Activated CD4-positive, alpha-beta T cell treated with anti-CD3 and anti-CD28 coated beads, Interleukin-2, amount 10 ng/mL, durations not matched to agents 24 days and 14 days (primary cell): Measurements from ENCODE around the gene ITGB5. TPM values are rescaled to one million over a fixed set of nuclear protein-coding genes. Genes with fewer than 3 reads are reported as not detected.

Experiments used
- DNase-seq: peaks from one replicate; pipeline ENCODE4 v3.0.0; 2022
- H3K27ac Mint-ChIP-seq: one replicate; pipeline ENCODE4 v1.8.0; 2022; ENCODE audit warnings: mild to moderate bottlenecking, mixed read lengths
- H3K27me3 Mint-ChIP-seq: one replicate; pipeline ENCODE4 v1.8.0; 2022; ENCODE audit warnings: mixed read lengths
- H3K36me3 Mint-ChIP-seq: one replicate; pipeline ENCODE4 v1.8.0; 2022; ENCODE audit warnings: low read depth, mild to moderate bottlenecking, mixed read lengths
- H3K4me1 Mint-ChIP-seq: one replicate; pipeline ENCODE4 v1.8.0; 2021; ENCODE audit warnings: mixed read lengths
- H3K4me3 Mint-ChIP-seq: one replicate; pipeline ENCODE4 v1.8.0; 2022; ENCODE audit warnings: mild to moderate bottlenecking, moderate library complexity, mixed read lengths
- H3K9me3 Mint-ChIP-seq: one replicate; pipeline ENCODE4 v1.8.0; 2021; ENCODE audit warnings: mixed read lengths
- intact Hi-C: fragments of 100-400 bp; cut with micrococcal nuclease; formaldehyde crosslinking; loops from one replicate; pipeline ENCODE4 v1.15.1; 2023
- total RNA-seq: library from RNA; stranded (reverse); gene quantifications from 2 replicates; pipeline ENCODE4 v1.2.3, GENCODE V29; 2022

The ITGB5 gene
- total RNA-seq, 1 donor from 2014 or later, result 2.1 TPM

DNA sequence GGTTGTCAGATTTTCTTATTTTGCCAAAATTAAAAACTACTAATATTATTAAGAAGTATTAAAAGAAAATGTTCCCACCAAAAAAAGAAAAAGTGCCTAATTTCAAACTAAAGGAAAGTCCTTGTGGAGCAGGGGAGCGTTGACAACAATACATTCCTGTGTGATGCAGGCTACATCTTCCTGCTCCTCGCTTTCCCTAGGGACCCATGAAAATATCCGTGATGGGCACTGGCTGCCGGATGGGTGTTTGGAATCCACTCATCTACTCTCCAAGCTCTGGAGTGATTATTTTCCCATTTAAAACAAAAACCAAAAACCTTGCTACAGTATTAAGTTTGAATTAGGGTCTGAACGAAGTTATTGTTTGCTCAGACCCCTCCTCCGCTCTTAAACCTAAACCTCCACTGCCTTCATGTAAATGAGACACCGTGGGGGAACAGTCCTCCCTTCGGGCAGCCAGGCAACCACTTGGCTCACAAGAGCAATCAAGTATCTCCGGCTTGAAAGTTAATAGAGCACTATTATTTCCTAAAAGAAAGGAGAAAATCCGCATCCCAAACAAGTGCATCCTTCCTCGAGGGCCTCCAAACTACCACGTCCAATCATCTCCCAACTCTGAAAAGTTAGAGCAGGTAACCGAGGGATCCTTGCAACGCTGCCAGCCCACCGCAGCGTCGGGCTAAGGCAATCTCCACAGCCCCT lies 1.5 kb downstream of the ITGB5 start:
- DNase-seq, result no peak
- Mint-ChIP-seq H3K27me3 (peaks cover 60% of the 10 kb centered on the region), H3K4me1 (peaks cover 5% of the 10 kb centered on the region), H3K27ac (no peak overlapping the region), H3K4me3 (peak overlapping the region; percentile 74), H3K36me3 (no peaks in the 10 kb centered on the region), H3K9me3 (no peaks in the 10 kb centered on the region)
- intact Hi-C loops, result loop anchor here (5.0 kb wide), 1 partner anchor 98 kb away; no protein-coding TSS in a partner anchor

DNA sequence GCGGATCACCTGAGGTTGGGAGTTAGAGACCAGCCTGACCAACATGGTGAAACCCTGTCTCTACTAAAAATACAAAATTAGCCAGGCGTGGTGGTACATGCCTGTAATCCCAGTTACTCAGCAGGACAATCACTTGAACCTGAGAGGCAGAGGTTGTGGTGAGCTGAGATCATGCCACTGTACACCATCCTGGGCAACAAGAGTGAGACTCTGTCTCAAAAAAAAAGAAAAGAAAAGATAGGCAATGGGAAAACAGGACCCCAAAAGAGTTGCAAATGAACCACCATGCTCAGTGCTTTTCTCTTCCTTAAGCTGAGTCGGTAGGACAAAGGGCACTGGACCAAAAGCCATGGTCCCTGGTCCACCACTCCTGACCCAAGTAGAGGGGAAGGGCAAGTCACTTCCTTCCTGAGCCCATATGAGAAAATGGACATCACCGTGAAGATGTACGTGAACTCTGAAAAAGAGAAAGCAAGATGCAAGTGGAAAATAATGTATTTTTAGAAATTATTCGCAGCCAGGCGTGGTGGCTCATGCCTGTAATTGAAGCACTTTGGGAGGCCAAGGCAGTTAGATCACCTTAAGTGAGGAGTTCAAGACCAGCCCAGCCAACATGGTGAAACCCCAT lies 2.6 kb downstream of the ITGB5 start:
- Mint-ChIP-seq H3K4me1 (peaks cover 5% of the 10 kb centered on the region), H3K9me3 (no peaks in the 10 kb centered on the region), H3K27me3 (peaks cover 57% of the 10 kb centered on the region), H3K27ac (no peak overlapping the region), H3K4me3 (no peak overlapping the region), H3K36me3 (no peaks in the 10 kb centered on the region)
- intact Hi-C loops, result loop anchor here (5.0 kb wide), 1 partner anchor 97 kb away; no protein-coding TSS in a partner anchor
- DNase-seq, result no peak

DNA sequence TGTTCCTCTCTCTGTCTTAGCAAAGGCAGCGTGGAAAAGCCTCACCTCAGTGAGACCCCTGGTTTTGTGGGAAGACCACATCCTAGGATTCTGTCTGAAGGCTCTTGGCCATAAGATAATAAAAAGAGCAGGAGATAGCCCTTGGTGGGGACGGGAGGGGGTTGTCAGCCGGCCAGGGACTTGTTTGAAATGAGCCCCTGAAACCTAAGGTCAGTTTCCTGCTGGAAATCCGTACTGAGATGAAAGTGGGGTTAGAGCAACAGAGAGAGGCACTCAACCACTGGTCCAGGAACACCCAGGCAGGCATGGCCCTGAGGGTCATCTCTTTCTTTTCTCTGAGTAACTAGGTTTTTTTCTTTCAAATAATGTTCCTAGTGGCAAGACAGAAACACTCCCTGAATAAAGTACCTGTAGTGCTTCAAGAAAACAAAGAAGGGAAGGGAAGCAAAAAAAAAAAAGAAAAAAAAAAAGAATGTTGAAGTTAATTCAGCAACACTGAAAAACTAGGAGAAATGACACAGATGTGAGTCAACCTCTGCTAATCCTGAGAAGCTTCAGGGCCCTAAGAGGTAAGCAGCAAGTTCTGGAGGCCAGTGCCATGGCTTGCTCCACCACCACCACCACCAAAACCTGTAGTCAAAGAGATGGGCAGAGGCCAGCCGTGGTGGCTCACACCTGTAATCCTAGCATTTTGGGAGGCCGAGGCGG lies 3.2 kb downstream of the ITGB5 start:
- DNase-seq, result no peak
- Mint-ChIP-seq H3K36me3 (no peaks in the 10 kb centered on the region), H3K27me3 (peaks cover 51% of the 10 kb centered on the region), H3K4me3 (no peak overlapping the region), H3K27ac (no peak overlapping the region), H3K9me3 (no peaks in the 10 kb centered on the region), H3K4me1 (peaks cover 11% of the 10 kb centered on the region)
- intact Hi-C loops, result no loop called here

DNA sequence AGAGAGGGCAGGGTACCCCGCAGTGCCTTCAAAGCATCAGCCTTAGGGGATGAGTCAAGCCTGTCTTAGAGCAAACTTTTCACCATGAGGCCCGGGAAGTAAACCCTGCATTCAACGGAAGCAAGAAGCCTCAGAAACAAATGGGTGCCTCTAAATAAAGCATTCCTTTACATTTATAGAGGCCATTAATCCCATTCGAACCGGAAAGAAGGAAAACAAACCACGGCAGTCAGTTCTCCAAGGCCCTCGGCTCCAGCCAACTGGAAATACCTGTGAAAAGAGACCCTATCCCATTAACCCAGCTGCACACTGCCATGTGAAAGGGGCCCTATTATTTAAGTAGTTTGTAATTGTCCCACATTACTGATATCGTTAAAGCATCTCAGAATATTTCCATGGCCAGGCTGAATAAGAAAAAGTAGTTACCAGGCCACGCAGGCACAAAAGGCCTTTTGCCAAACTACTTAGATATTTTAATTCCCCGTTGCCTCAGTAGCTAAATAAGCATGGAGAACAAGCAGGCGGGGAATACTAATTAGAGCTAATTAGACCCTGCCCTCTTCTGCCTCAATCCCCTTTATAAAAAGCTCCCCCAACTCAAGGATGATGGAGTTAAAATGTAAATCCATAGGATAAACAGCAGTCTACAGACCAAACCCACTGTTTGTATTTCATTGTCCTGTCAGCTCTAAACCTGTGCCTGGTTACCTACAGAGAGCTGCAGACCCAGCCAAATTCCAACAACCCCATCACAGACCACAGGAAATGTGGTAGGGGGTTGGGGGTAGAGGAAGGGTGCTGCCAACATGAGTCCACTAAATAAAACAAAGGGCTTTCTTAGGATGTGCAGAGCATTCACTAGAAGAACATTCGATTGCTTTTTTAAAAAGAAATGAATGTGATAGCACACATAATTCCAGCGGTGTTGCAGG lies 4.1 kb downstream of the ITGB5 start:
- Mint-ChIP-seq H3K9me3 (no peaks in the 10 kb centered on the region), H3K4me3 (no peak overlapping the region), H3K4me1 (peaks cover 16% of the 10 kb centered on the region), H3K36me3 (no peaks in the 10 kb centered on the region), H3K27ac (no peak overlapping the region), H3K27me3 (peaks cover 42% of the 10 kb centered on the region)
- no peak for DNase-seq
- intact Hi-C loops, result no loop called here

DNA sequence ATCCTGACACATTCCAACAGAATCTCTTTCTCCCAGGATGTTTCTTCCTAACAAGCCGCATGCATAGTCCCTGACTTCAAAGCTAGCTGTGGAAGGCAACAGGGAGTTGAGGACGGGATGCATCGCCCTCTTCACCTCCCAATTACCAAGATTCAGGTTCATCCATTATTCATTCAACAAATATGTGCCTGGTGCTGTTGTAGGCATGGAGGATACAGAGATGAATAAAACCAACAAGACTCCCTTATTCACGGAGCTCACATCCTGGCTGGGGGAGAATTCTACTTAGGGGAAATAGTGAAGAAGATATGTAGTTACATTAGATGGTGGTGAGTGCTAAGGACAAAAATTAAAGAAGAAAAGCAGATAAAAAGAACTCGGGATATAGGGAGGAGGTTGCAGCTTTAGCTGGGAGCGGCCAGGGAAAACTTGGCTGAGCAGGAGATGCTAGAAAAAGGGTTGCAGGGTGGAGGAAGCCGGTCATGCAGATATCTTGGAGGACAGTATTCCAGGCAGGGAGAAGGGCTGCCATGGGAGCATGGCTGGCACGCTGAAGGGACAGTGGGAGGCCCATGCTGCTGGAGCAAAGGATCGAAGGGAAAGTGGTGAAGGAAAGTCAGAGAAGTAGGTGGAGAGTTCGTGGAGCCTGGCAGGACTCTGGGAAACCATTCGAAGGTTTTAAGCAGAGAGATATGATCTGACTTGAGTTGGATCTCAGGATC lies 5.0 kb downstream of the ITGB5 start:
- intact Hi-C loops, result no loop called here
- H3K36me3 Mint-ChIP-seq, result no peaks in the 10 kb centered on the region
- H3K9me3 Mint-ChIP-seq, result no peaks in the 10 kb centered on the region
- H3K27ac Mint-ChIP-seq, result no peak overlapping the region
- no peak for DNase-seq
- peaks cover 36% of the 10 kb centered on the region for H3K27me3 Mint-ChIP-seq
- H3K4me1 Mint-ChIP-seq, result peaks cover 16% of the 10 kb centered on the region
- no peak overlapping the region for H3K4me3 Mint-ChIP-seq

DNA sequence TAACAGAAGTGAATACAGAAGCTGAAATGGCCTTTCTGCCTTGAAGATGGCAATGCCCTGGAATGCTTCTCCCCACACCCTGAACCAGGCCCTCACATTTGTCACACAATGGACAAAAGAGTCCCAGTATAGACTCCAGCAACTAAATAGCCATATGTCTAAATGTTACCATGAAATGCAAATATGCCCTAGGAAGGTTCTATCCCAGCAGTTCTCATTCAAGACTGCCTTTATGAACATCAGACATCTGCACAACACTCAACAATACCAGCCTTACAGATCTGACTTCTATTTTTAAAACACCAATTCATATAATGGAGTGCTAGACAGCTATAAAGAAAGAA lies 7.9 kb downstream of the ITGB5 start:
- peaks cover 11% of the 10 kb centered on the region for H3K4me1 Mint-ChIP-seq
- no peaks in the 10 kb centered on the region for H3K9me3 Mint-ChIP-seq
- H3K36me3 Mint-ChIP-seq, result no peaks in the 10 kb centered on the region
- peaks cover 29% of the 10 kb centered on the region for H3K27me3 Mint-ChIP-seq
- peak overlapping the region; percentile 22 for H3K27ac Mint-ChIP-seq
- DNase-seq, result no peak
- intact Hi-C loops, result no loop called here
- H3K4me3 Mint-ChIP-seq, result peak overlapping the region; percentile 7

DNA sequence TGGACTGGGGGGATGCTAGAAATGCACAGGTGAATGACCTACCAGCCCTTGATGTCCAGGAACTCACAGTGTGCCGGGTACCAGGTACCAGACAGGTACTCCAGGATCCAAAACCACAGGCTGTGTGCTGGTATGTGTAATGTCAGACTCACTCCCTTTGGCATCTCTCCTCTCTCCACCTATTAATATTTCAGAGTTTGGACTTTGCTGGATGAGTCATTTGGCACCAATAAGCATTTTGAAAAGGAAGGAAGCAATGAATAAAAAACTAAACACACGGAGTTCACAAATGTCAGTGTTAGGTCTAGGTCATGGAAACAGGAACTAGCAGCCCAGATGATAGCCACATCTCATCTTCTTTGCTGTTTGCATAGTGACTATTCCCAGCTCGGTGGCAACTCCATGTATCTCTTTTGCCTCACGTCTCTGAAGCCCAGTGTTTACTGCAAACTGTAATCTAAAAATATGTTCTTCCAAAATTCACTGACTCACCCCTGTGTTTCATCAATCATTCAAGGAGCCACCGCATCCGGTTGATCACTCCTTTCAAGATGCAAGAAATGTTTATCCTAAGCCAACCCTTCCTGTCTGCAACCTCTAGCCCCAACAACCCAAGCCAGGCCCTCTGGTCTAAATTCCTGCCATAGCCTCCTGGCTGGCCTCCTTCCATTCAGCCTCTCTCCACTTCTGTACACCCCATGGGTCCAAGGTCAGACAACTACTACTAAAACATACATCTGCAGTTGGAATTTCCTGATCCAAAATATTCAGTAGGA lies 8.4 kb downstream of the ITGB5 start:
- Mint-ChIP-seq H3K4me1 (peaks cover 11% of the 10 kb centered on the region), H3K4me3 (peak overlapping the region; percentile 7), H3K27ac (peak overlapping the region; percentile 43), H3K36me3 (no peaks in the 10 kb centered on the region), H3K27me3 (peaks cover 25% of the 10 kb centered on the region), H3K9me3 (no peaks in the 10 kb centered on the region)
- peak; percentile 71 for DNase-seq
- intact Hi-C loops, result no loop called here

DNA sequence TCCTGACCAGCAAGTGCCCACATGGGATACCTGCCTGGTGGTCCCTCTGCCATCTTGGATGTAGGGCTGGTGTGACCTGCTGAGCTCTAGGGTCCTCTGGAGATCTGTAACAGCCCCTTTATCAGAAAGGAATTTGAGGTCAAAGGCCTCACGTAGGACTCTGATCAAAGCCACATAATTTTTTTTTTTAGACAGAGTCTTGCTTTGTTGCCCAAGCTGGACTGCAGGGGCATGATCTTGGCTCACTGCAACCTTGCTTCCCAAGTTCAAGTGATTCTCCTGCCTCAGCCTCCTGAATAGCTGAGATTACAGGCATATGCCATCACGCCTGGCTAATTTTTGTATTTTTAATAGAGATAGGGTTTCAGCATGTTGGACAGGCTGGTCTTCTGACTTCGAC lies 9.5 kb downstream of the ITGB5 start:
- no peaks in the 10 kb centered on the region for H3K9me3 Mint-ChIP-seq
- H3K27me3 Mint-ChIP-seq, result peaks cover 28% of the 10 kb centered on the region
- DNase-seq, result no peak
- H3K27ac Mint-ChIP-seq, result no peak overlapping the region
- H3K4me1 Mint-ChIP-seq, result peaks cover 11% of the 10 kb centered on the region
- H3K4me3 Mint-ChIP-seq, result no peak overlapping the region
- intact Hi-C loops, result no loop called here
- no peaks in the 10 kb centered on the region for H3K36me3 Mint-ChIP-seq

DNA sequence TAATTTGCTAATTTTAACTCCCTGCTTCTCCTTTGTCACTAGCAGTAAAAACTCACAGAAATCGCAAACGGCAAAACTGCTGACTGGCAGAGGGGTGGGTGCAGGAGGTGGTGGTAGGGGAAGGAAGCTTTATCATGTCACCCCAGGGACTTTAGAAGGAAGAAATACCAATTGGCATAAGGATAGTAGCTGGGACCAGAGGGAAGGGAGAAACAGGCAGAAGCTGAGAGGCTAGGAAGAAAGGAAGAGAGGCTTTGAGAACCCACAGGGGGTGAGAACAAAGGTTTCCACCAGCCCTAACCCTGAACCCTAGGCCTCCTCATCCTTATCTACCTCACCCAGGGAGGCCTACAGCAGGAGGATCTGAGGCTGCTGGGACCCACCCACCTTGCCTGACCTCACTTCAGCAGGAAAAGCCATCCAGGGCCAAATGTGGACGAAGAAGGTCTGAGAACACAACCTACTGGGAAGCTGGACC lies 10.7 kb downstream of the ITGB5 start:
- H3K27me3 Mint-ChIP-seq, result peaks cover 25% of the 10 kb centered on the region
- no peaks in the 10 kb centered on the region for H3K36me3 Mint-ChIP-seq
- no peak for DNase-seq
- peaks cover 11% of the 10 kb centered on the region for H3K4me1 Mint-ChIP-seq
- intact Hi-C loops, result no loop called here
- no peak overlapping the region for H3K27ac Mint-ChIP-seq
- H3K4me3 Mint-ChIP-seq, result no peak overlapping the region
- no peaks in the 10 kb centered on the region for H3K9me3 Mint-ChIP-seq

DNA sequence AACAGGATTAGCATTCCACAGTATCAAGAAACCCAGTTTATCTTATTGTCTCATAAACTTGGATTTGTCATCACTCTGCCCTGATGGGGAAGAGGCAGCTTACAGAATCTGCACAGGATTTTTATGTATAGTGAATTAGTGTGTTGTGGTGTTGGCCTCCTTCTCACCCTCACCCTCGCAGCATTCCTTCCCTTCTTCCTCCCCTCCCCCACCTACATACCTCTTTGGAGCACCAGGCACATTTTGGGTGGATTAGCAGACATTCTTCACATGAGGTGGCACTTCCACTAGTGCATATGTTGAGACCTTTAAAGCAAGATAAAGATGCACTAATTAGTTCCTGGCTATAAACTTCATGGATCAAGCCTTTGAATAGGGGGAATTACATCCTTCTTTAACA lies 13.9 kb downstream of the ITGB5 start:
- H3K9me3 Mint-ChIP-seq, result no peaks in the 10 kb centered on the region

DNA sequence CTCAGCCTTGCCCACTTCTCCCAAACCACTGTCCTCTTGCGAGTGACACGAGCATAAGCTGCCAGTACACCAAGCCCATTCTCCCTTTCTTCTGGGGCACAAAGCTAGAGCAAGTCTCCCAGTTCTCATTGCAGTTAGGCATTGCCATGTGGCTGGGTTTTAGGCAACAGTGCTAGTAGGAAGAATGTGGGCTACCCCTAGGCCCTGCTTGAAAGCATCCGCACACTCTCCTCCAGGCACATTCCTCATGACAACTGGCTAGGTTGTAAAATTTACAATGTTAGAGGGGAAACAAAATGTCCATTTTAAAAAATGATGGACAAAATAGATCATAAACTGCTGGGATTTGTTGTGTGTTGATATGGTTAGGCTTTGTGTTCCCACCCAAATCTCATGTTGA lies 19.7 kb downstream of the ITGB5 start:
- no peak for DNase-seq
- Mint-ChIP-seq H3K4me3 (no peak overlapping the region), H3K27ac (no peak overlapping the region), H3K27me3 (peaks cover 18% of the 10 kb centered on the region), H3K4me1 (no peaks in the 10 kb centered on the region), H3K9me3 (no peaks in the 10 kb centered on the region), H3K36me3 (no peaks in the 10 kb centered on the region)
- intact Hi-C loops, result no loop called here

More for the DNA sequence above, 13.9 kb downstream of the ITGB5 start:
- peaks cover 29% of the 10 kb centered on the region for H3K27me3 Mint-ChIP-seq
- H3K27ac Mint-ChIP-seq, result no peak overlapping the region
- intact Hi-C loops, result no loop called here
- H3K4me1 Mint-ChIP-seq, result no peaks in the 10 kb centered on the region
- no peak overlapping the region for H3K4me3 Mint-ChIP-seq
- no peak for DNase-seq
- no peaks in the 10 kb centered on the region for H3K36me3 Mint-ChIP-seq

DNA sequence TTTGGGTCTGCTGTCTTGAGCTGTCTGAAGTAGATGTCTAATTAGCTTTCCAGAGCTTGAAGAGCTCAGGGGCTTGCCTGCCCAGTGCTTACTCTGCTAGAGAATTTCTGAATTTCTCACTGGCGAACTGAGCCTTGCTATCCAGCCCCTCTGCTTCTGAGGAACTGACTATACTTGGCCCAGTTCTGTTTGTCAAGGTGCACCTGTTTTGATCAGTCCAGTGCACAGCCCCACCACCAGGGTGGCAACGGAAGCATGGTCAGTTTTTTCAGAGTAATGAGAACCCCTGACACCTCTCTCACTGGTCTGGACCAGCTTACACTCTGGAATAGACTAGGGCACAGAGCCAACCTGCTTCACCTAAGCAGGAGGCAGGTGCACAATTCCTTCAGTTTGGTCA lies 25.2 kb downstream of the ITGB5 start:
- no peak for DNase-seq
- H3K27ac Mint-ChIP-seq, result no peak overlapping the region
- H3K9me3 Mint-ChIP-seq, result no peaks in the 10 kb centered on the region
- intact Hi-C loops, result no loop called here
- peaks cover 15% of the 10 kb centered on the region for H3K27me3 Mint-ChIP-seq
- H3K36me3 Mint-ChIP-seq, result no peaks in the 10 kb centered on the region
- no peaks in the 10 kb centered on the region for H3K4me1 Mint-ChIP-seq
- H3K4me3 Mint-ChIP-seq, result no peak overlapping the region
